ENCODE measurements around the gene PIP5K1B. TPM values are rescaled to one million over a fixed set of nuclear protein-coding genes. Genes with fewer than 3 reads are reported as not detected.

The PIP5K1B gene
- polyA plus RNA-seq, 1 donor (not counting 4 experiments of a cell fraction or from before 2014, with no cell fraction given), result not detected

GRCh38 chr9:68731857-68732256, 26.8 kb downstream of the PIP5K1B start:
- Histone ChIP-seq H3K79me2 (ENCODE audit: control insufficient read depth, insufficient read depth, low read length) (no peaks in the 10 kb centered on the region), H3K27ac (ENCODE audit: control insufficient read depth, insufficient read depth, low read length) (no peak overlapping the region), H3K4me2 (ENCODE audit: control insufficient read depth, extremely low read depth, insufficient read depth, low read depth, low read length) (no peak overlapping the region), H3K4me3 (ENCODE audit: control insufficient read depth in 2 of 3, extremely low read depth in 1 of 3, insufficient read depth in 2 of 3, low read depth in 1 of 3, low read length in 3 of 3) (no peak overlapping the region), H4K20me1 (ENCODE audit: control insufficient read depth, extremely low read depth, insufficient read depth, low read length) (no peaks in the 10 kb centered on the region), H3K9me1 (ENCODE audit: control insufficient read depth, extremely low read depth, insufficient read depth, low read length) (no peaks in the 10 kb centered on the region), H2AFZ (ENCODE audit: control insufficient read depth, low read length) (no peak overlapping the region), H3K36me3 (ENCODE audit: control insufficient read depth in 2 of 2, extremely low read depth in 1 of 2, insufficient read depth in 2 of 2, low read length in 2 of 2) (no peaks in the 10 kb centered on the region), H3K27me3 (ENCODE audit: control insufficient read depth, extremely low read depth, insufficient read depth, low read length) (no peaks in the 10 kb centered on the region), H3K9ac (ENCODE audit: control insufficient read depth, extremely low read depth, insufficient read depth, low read length) (no peak overlapping the region), H3K4me1 (ENCODE audit: control insufficient read depth, extremely low read depth, insufficient read depth, low read length) (no peaks in the 10 kb centered on the region), H3K9me3 (ENCODE audit: control insufficient read depth, low read depth, low read length) (no peaks in the 10 kb centered on the region)
- FAIRE-seq (no peak), DNase-seq (ENCODE audit: low read depth, low spot score) (no peak)
- dilution Hi-C loops (cut with MboI; ENCODE audit: extremely low pct_ligation_motif_present, low sequenced_read_pairs), result no loop called here
- no peak for TF ChIP-seq CTCF (optimal IDR thresholded peaks at IDR 0.05 in 1 of 3, IDR thresholded peaks at IDR 0.05 in 1 of 3, conservative IDR thresholded peaks at IDR 0.05 in 1 of 3; ENCODE audit: extremely low read depth in 1 of 3, insufficient read depth in 2 of 3, low read length in 3 of 3)

GRCh38 chr9:68732405-68733020, 27.5 kb downstream of the PIP5K1B start:
- H3K4me2 ChIP-seq (ENCODE audit: control insufficient read depth, extremely low read depth, insufficient read depth, low read depth, low read length), result no peak overlapping the region
- H3K9me1 ChIP-seq (ENCODE audit: control insufficient read depth, extremely low read depth, insufficient read depth, low read length), result no peaks in the 10 kb centered on the region
- no peaks in the 10 kb centered on the region for H3K27me3 ChIP-seq (ENCODE audit: control insufficient read depth, extremely low read depth, insufficient read depth, low read length)
- no peak overlapping the region for H2AFZ ChIP-seq (ENCODE audit: control insufficient read depth, low read length)
- no peak for FAIRE-seq
- no peaks in the 10 kb centered on the region for H3K79me2 ChIP-seq (ENCODE audit: control insufficient read depth, insufficient read depth, low read length)
- dilution Hi-C loops (cut with MboI; ENCODE audit: extremely low pct_ligation_motif_present, low sequenced_read_pairs), result no loop called here
- no peak overlapping the region for H3K9ac ChIP-seq (ENCODE audit: control insufficient read depth, extremely low read depth, insufficient read depth, low read length)
- H4K20me1 ChIP-seq (ENCODE audit: control insufficient read depth, extremely low read depth, insufficient read depth, low read length), result no peaks in the 10 kb centered on the region
- no peak overlapping the region for H3K4me3 ChIP-seq (ENCODE audit: control insufficient read depth in 2 of 3, extremely low read depth in 1 of 3, insufficient read depth in 2 of 3, low read depth in 1 of 3, low read length in 3 of 3)
- DNase-seq (ENCODE audit: low read depth, low spot score), result no peak
- no peaks in the 10 kb centered on the region for H3K4me1 ChIP-seq (ENCODE audit: control insufficient read depth, extremely low read depth, insufficient read depth, low read length)
- no peaks in the 10 kb centered on the region for H3K36me3 ChIP-seq (ENCODE audit: control insufficient read depth in 2 of 2, extremely low read depth in 1 of 2, insufficient read depth in 2 of 2, low read length in 2 of 2)
- no peaks in the 10 kb centered on the region for H3K9me3 ChIP-seq (ENCODE audit: control insufficient read depth, low read depth, low read length)
- no peak overlapping the region for H3K27ac ChIP-seq (ENCODE audit: control insufficient read depth, insufficient read depth, low read length)
- no peak for TF ChIP-seq CTCF (optimal IDR thresholded peaks at IDR 0.05 in 1 of 3, IDR thresholded peaks at IDR 0.05 in 1 of 3, conservative IDR thresholded peaks at IDR 0.05 in 1 of 3; ENCODE audit: extremely low read depth in 1 of 3, insufficient read depth in 2 of 3, low read length in 3 of 3)
- no peak for TF ChIP-seq EZH2 (IDR thresholded peaks at IDR 0.05; ENCODE audit: low read length)
